H9 (cell line): ENCODE data around the gene PHEX. TPM values are rescaled to one million over a fixed set of nuclear protein-coding genes. Genes with fewer than 3 reads are reported as not detected.

ENCODE experiments used
- DNase-seq: peaks from one replicate; pipeline ENCODE4 v3.0.0-alpha.2; 2017
- H2AFZ ChIP-seq: one replicate; pipeline ENCODE4 v1.6.1; 2013; ENCODE audit warnings: mild to moderate bottlenecking, low read length, control low read depth, moderate library complexity
- H2AK5ac ChIP-seq: 2 replicates; pipeline ENCODE4 v1.6.1; 2013; ENCODE audit warnings: low read length, control low read depth, mixed read lengths; ENCODE audit not compliant: insufficient read length
- H2BK120ac ChIP-seq: one replicate; pipeline ENCODE4 v1.6.1; 2013; ENCODE audit warnings: low read depth, mild to moderate bottlenecking, low read length, control low read depth, inconsistent platforms; ENCODE audit not compliant: poor library complexity, severe bottlenecking
- H2BK12ac ChIP-seq: 2 replicates; pipeline ENCODE4 v1.6.1; 2013; ENCODE audit warnings: low read length, control low read depth, mixed read lengths, low read depth; ENCODE audit not compliant: insufficient read length
- H2BK15ac ChIP-seq: 2 replicates; pipeline ENCODE4 v1.6.1; 2013; ENCODE audit warnings: low read depth, low read length, control low read depth
- H2BK20ac ChIP-seq: one replicate; pipeline ENCODE4 v1.6.1; 2013; ENCODE audit warnings: low read depth, mild to moderate bottlenecking, low read length, control low read depth, inconsistent platforms; ENCODE audit not compliant: poor library complexity, severe bottlenecking
- H2BK5ac ChIP-seq: 2 replicates; pipeline ENCODE4 v1.6.1; 2013; ENCODE audit warnings: low read length, control low read depth, mixed read lengths; ENCODE audit not compliant: insufficient read length
- H3K14ac ChIP-seq: 2 replicates; pipeline ENCODE4 v1.6.1; 2013; ENCODE audit warnings: low read length, control low read depth; ENCODE audit not compliant: insufficient read depth
- H3K18ac ChIP-seq: 2 replicates; pipeline ENCODE4 v1.6.1; 2013; ENCODE audit warnings: low read depth, mild to moderate bottlenecking, mixed read lengths, low read length, control low read depth; ENCODE audit not compliant: insufficient read length
- H3K23ac ChIP-seq: 2 replicates; pipeline ENCODE4 v1.6.1; 2013; ENCODE audit warnings: low read length, control low read depth, mixed read lengths, low read depth; ENCODE audit not compliant: insufficient read length
- H3K23me2 ChIP-seq: 2 replicates; pipeline ENCODE4 v1.6.1; 2013; ENCODE audit warnings: low read depth, mild to moderate bottlenecking, mixed read lengths, low read length, control low read depth; ENCODE audit not compliant: insufficient read length, poor library complexity, severe bottlenecking
- H3K27ac ChIP-seq: 2 replicates; pipeline ENCODE4 v1.5.1; 2013; ENCODE audit warnings: low read length, control low read depth, mixed read lengths, low read depth; ENCODE audit not compliant: insufficient read length
- H3K27me3 ChIP-seq: 2 replicates; pipeline ENCODE4 v1.6.1; 2013; ENCODE audit warnings: low read length, control low read depth, inconsistent platforms; ENCODE audit not compliant: insufficient read depth
- H3K4ac ChIP-seq: 2 replicates; pipeline ENCODE4 v1.6.1; 2013; ENCODE audit warnings: low read depth, mild to moderate bottlenecking, control low read depth, inconsistent platforms, low read length, moderate library complexity
- H3K4me1 ChIP-seq: 2 replicates; pipeline ENCODE4 v1.6.1; 2013; ENCODE audit warnings: low read length, control low read depth, inconsistent platforms; ENCODE audit not compliant: insufficient read depth
- H3K4me2 ChIP-seq: 2 replicates; pipeline ENCODE4 v1.6.1; 2013; ENCODE audit warnings: low read length, control low read depth, mixed read lengths; ENCODE audit not compliant: insufficient read length, insufficient read depth
- H3K56ac ChIP-seq: 2 replicates; pipeline ENCODE4 v1.6.1; 2013; ENCODE audit warnings: low read depth, mild to moderate bottlenecking, mixed read lengths, low read length, control low read depth; ENCODE audit not compliant: insufficient read length
- H3K79me1 ChIP-seq: 2 replicates; pipeline ENCODE4 v1.6.1; 2013; ENCODE audit warnings: low read depth, mild to moderate bottlenecking, moderate library complexity, low read length, control low read depth, inconsistent platforms; ENCODE audit not compliant: insufficient read depth, poor library complexity, severe bottlenecking
- H3K79me2 ChIP-seq: 2 replicates; pipeline ENCODE4 v1.6.1; 2013; ENCODE audit warnings: low read length, control low read depth, inconsistent platforms; ENCODE audit not compliant: insufficient read depth
- H3K9ac ChIP-seq: 2 replicates; pipeline ENCODE4 v1.6.1; 2013; ENCODE audit warnings: low read length, control low read depth, mixed read lengths; ENCODE audit not compliant: insufficient read length; ENCODE audit errors: extremely low read depth
- H3K9me3 ChIP-seq: one replicate; pipeline ENCODE4 v1.6.1; 2013; ENCODE audit warnings: low read depth, low read length, inconsistent platforms; ENCODE audit not compliant: control insufficient read depth
- H3T11ph ChIP-seq: one replicate; pipeline ENCODE4 v1.6.1; 2013; ENCODE audit warnings: mild to moderate bottlenecking, low read length, control low read depth, inconsistent platforms
- H4K20me1 ChIP-seq: one replicate; pipeline ENCODE4 v1.6.1; 2013; ENCODE audit not compliant: control insufficient read depth, insufficient read length, insufficient read depth
- H4K5ac ChIP-seq: 2 replicates; pipeline ENCODE4 v1.6.1; 2013; ENCODE audit warnings: low read depth, mild to moderate bottlenecking, mixed read lengths, low read length, control low read depth; ENCODE audit not compliant: insufficient read length
- H4K8ac ChIP-seq: replicated peaks from 2 replicates; pipeline ENCODE4 v1.6.1; 2013; ENCODE audit warnings: low read length, control low read depth, mixed read lengths, low read depth; ENCODE audit not compliant: insufficient read length
- H4K91ac ChIP-seq: 2 replicates; pipeline ENCODE4 v1.6.1; 2013; ENCODE audit warnings: low read depth, mild to moderate bottlenecking, moderate library complexity, mixed read lengths, low read length, control low read depth; ENCODE audit not compliant: insufficient read length
- H3K27ac Mint-ChIP-seq, 3 experiments: 2 replicates in 2 of 3; 3 replicates in 1 of 3; pipeline ENCODE4 v1.8.0; 2020 to 2021; ENCODE audit warnings: mixed read lengths in 3 of 3, mild to moderate bottlenecking in 1 of 3, moderate library complexity in 1 of 3
- H3K27me3 Mint-ChIP-seq: 2 replicates; pipeline ENCODE4 v1.8.0; 2021; ENCODE audit warnings: low read depth, mild to moderate bottlenecking, moderate library complexity, mixed read lengths
- H3K36me3 Mint-ChIP-seq, 3 experiments: 2 replicates in 2 of 3; 3 replicates in 1 of 3; pipeline ENCODE4 v1.8.0; 2020 to 2021; ENCODE audit warnings: low read depth in 3 of 3, mixed read lengths in 3 of 3; ENCODE audit not compliant: insufficient read depth in 1 of 3
- H3K4me1 Mint-ChIP-seq, 2 experiments: 2 replicates each; pipeline ENCODE4 v1.8.0; 2020; ENCODE audit warnings: mixed read lengths in 2 of 2
- H3K4me3 Mint-ChIP-seq, 2 experiments: 2 replicates in 1 of 2; 3 replicates in 1 of 2; pipeline ENCODE4 v1.8.0; 2020 to 2021; ENCODE audit warnings: mild to moderate bottlenecking in 2 of 2, mixed read lengths in 2 of 2, moderate library complexity in 1 of 2
- H3K9me3 Mint-ChIP-seq, 2 experiments: 2 replicates in 1 of 2; 3 replicates in 1 of 2; pipeline ENCODE4 v1.8.0; 2020; ENCODE audit warnings: mild to moderate bottlenecking in 2 of 2, mixed read lengths in 2 of 2, moderate library complexity in 1 of 2
- WGBS: extraction: QIAGEN DNeasy Blood & Tissue Kit; methylation state at CpG from one replicate; pipeline ENCODE4 v1.1.7; 2013; ENCODE audit warnings: missing lambda C conversion rate, low lambda C conversion rate, mixed read lengths; ENCODE audit not compliant: insufficient read length; ENCODE audit errors: extremely low coverage; 5-methylcytosine and 5-hydroxymethylcytosine counted together
- total RNA-seq: library from RNA; stranded (reverse); gene quantifications from 2 replicates; pipeline ENCODE4 v1.2.1, GENCODE V29; 2021
- TF ChIP-seq, protein P1 (sequence below): fragments of 200-600 bp; sonication (generic); conservative IDR thresholded peaks from 3 replicates; pipeline ENCODE4 v1.8.0; 2021; ENCODE audit warnings: antibody characterized with exemption, mild to moderate bottlenecking

PHEX gene
- total RNA-seq, 1 experiment from 2014 or later, result 0.11 TPM

DNA sequence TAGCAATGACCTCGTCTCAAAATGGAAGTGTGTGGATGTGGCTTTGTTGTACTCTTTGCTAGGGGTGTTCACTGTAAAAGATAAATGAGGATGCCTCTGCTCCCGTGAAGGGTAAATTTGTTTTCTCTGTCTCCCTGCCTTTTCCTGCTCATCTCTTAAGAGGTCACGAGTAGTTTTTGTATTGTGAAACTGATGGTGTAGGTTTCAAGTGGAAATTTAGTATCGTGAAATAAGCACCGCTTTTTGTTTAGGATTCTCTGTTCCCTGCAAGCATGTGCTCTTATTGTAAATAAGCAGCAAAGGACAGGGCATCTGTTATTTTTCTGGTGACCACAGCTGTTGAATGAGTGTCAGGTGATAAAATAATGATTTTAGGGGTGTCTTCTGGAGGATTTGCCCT, 104.6 kb downstream of the PHEX start:
- Histone ChIP-seq H4K8ac (no peak overlapping the region), H3K9ac (no peak overlapping the region), H3K14ac (no peak overlapping the region), H2BK5ac (no peak overlapping the region), H2AK5ac (no peak overlapping the region), H3T11ph (no peak overlapping the region), H3K79me2 (no peaks in the 10 kb centered on the region), H2BK12ac (no peak overlapping the region), H3K9me3 (no peaks in the 10 kb centered on the region), H4K91ac (no peak overlapping the region), H3K79me1 (no peaks in the 10 kb centered on the region), H3K23me2 (no peaks in the 10 kb centered on the region), H2BK120ac (no peak overlapping the region), H3K4me1 (peaks cover 4% of the 10 kb centered on the region; the same call in 1 of the 2 replicates), H2AFZ (no peak overlapping the region), H3K27ac (no peak overlapping the region), H3K18ac (no peak overlapping the region), H3K27me3 (no peaks in the 10 kb centered on the region), H3K23ac (no peak overlapping the region), H4K20me1 (no peaks in the 10 kb centered on the region), H3K4ac (no peak overlapping the region), H2BK15ac (no peak overlapping the region), H4K5ac (no peak overlapping the region), H2BK20ac (no peak overlapping the region), H3K4me2 (no peak overlapping the region), H3K56ac (no peak overlapping the region)
- no peak overlapping the region for H3K4me3 Mint-ChIP-seq
- peaks cover 0 to 28% of the 10 kb centered on the region in 2 experiments; a peak in 3 of 5 replicates for H3K9me3 Mint-ChIP-seq
- no peak for DNase-seq
- WGBS, result no CpG with 5 or more reads among the region's 5 CpGs
- H3K27ac Mint-ChIP-seq, result no peak overlapping the region
- no peaks in the 10 kb centered on the region for H3K36me3 Mint-ChIP-seq
- H3K4me1 Mint-ChIP-seq, result peaks cover 24 to 40% of the 10 kb centered on the region in 2 experiments
- TF ChIP-seq, protein P1, sequence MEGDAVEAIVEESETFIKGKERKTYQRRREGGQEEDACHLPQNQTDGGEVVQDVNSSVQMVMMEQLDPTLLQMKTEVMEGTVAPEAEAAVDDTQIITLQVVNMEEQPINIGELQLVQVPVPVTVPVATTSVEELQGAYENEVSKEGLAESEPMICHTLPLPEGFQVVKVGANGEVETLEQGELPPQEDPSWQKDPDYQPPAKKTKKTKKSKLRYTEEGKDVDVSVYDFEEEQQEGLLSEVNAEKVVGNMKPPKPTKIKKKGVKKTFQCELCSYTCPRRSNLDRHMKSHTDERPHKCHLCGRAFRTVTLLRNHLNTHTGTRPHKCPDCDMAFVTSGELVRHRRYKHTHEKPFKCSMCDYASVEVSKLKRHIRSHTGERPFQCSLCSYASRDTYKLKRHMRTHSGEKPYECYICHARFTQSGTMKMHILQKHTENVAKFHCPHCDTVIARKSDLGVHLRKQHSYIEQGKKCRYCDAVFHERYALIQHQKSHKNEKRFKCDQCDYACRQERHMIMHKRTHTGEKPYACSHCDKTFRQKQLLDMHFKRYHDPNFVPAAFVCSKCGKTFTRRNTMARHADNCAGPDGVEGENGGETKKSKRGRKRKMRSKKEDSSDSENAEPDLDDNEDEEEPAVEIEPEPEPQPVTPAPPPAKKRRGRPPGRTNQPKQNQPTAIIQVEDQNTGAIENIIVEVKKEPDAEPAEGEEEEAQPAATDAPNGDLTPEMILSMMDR, result no peak
- H3K27me3 Mint-ChIP-seq, result no peaks in the 10 kb centered on the region
